Measurements from ENCODE around the gene SPACA7.

DNA sequence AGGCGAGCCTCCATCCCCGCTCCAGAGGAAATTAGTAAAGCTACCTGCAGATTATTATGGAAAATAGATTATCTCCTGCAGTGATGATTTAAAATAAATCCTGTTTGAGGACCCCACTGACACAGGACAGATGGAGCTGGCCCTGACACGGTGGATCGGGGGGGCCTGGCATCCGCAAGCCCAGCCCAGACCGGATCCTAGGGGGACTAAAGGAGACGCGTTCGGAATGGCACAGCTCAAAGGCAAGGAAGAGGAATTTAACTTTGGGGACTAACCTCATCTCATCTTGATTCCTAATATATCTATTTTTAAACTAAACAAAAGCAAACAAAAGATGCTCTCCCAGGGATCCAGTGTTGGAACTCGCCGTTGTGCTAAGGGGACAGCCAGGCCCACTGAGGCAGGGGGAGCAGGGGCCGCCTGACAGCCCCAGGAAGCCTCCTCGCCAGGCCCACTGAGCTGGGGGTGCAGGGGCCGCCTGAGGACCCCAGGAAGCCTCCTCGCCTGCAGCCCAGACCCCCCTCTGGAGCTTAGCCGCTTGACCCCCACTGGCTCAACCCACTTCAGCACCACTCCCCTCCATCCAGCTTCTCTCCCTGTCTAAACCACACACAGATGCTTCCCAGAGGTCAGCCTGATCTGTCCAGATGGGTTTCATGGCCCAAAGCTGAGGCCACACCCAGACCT, 78.6 kb downstream of the SPACA7 start:
- TF ChIP-seq HNRNPK (IDR thresholded peaks at IDR 0.05; ENCODE audit: low read depth, low read length, poor library complexity, severe bottlenecking), result no peak
- TF ChIP-seq POLR2A (conservative IDR thresholded peaks at IDR 0.05), result no peak
- TF ChIP-seq SMC3 (conservative IDR thresholded peaks at IDR 0.05; ENCODE audit: insufficient read depth, low read depth, low read length), result no peak

All from K562 (cell line).